H1 (cell line): Measurements from ENCODE around the gene CDK8. TPM values are rescaled to one million over a fixed set of nuclear protein-coding genes. Genes with fewer than 3 reads are reported as not detected.

Experiments
- EP300 ChIP-seq, 2 experiments: IDR thresholded peaks; 1 replicate in 1 of 2; 2 replicates in 1 of 2; pipeline ENCODE4 v1.6.1; 2011 to 2012; ENCODE audit warnings: low read depth in 2 of 2, low read length in 2 of 2, mild to moderate bottlenecking in 2 of 2, borderline replicate concordance in 1 of 2, inconsistent platforms in 1 of 2, moderate library complexity in 1 of 2
- JUND ChIP-seq: IDR thresholded peaks from 2 replicates; pipeline ENCODE4 v1.6.1; 2011; ENCODE audit warnings: mild to moderate bottlenecking, improper control_type of control experiment, low read length
- polyA plus RNA-seq, 7 experiments: library from polyadenylated mRNA; depleted of rRNA in 3 of 7; stranded (reverse) in 5 of 7; unstranded in 2 of 7; fragments of >200 nt in 5 of 7; fragments of 200-250 nt in 2 of 7; gene quantifications; 1 replicate in 5 of 7; 2 replicates in 1 of 7; 4 replicates in 1 of 7; pipeline versions ENCODE4 v1.2.1 to v1.2.3, GENCODE V29; 2011 to 2013; ENCODE audit warnings: missing spikeins in 2 of 7, mixed read lengths in 2 of 7
- total RNA-seq: library from RNA; stranded (reverse); fragmentation: NEBNext Ultra II Directional; extraction: Animal tissue kit (Norgen Biotek cat#: 25700); gene quantifications from 2 replicates; pipeline ENCODE4 v1.2.1, GENCODE V29; 2021

CDK8 gene
- total and polyA plus RNA-seq, 2 of the 8 experiments (the other 6 are each of a cell fraction or from before 2014, with no cell fraction given) = 22.1 to 25.6 TPM

- TF ChIP-seq EP300 (IDR thresholded peaks at IDR 0.05; ENCODE audit: borderline replicate concordance in 1 of 2, low read depth in 2 of 2, low read length in 2 of 2) (no peak), JUND (no peak)
Observed at GRCh38 chr13:26325876-26326275, 71.9 kb downstream of the CDK8 start (continued).
